ENCODE results near the gene MRFAP1.
A peak's percentile ranks its signal among the peaks of the same experiment; 100 is the strongest.

The MRFAP1 gene

GRCh38 chr4:6640292-6641163 lies at the start of gene MRFAP1:
Gene MRFAP1, plus strand, starts transcription at chr4:6640685. Its CDS starts 178 bp downstream, at chr4:6640863.
- peak; percentile 99 for DNase-seq (ENCODE audit: low read depth, low spot score)

- no peak for DNase-seq (ENCODE audit: low read depth, low spot score)
Observed at GRCh38 chr4:6591313-6591712, 49.2 kb upstream of the MRFAP1 start.

GRCh38 chr4:6591781-6592180 lies 48.7 kb upstream of the MRFAP1 start:
- no peak for DNase-seq (ENCODE audit: low read depth, low spot score)

GRCh38 chr4:6592804-6593563 lies 47.5 kb upstream of the MRFAP1 start:
- no peak for DNase-seq (ENCODE audit: low read depth, low spot score)

GRCh38 chr4:6594341-6594740 lies 46.1 kb upstream of the MRFAP1 start:
- no peak for DNase-seq (ENCODE audit: low read depth, low spot score)

- no peak for DNase-seq (ENCODE audit: low read depth, low spot score)
Observed at GRCh38 chr4:6594826-6595355, 45.6 kb upstream of the MRFAP1 start.

- no peak for DNase-seq (ENCODE audit: low read depth, low spot score)
Observed at GRCh38 chr4:6595897-6596537, 44.5 kb upstream of the MRFAP1 start.

GRCh38 chr4:6596948-6597347 lies 43.5 kb upstream of the MRFAP1 start:
- DNase-seq (ENCODE audit: low read depth, low spot score), result no peak

GRCh38 chr4:6598127-6598526 lies 42.4 kb upstream of the MRFAP1 start:
- no peak for DNase-seq (ENCODE audit: low read depth, low spot score)

GRCh38 chr4:6598641-6599040 lies 41.8 kb upstream of the MRFAP1 start:
- no peak for DNase-seq (ENCODE audit: low read depth, low spot score)

- DNase-seq (ENCODE audit: low read depth, low spot score), result no peak
Observed at GRCh38 chr4:6601661-6602250, 38.7 kb upstream of the MRFAP1 start.

GRCh38 chr4:6602289-6602688 lies 38.2 kb upstream of the MRFAP1 start:
- DNase-seq (ENCODE audit: low read depth, low spot score), result no peak

- DNase-seq (ENCODE audit: low read depth, low spot score), result no peak
Observed at GRCh38 chr4:6603128-6603527, 37.4 kb upstream of the MRFAP1 start.

GRCh38 chr4:6605114-6605513 lies 35.4 kb upstream of the MRFAP1 start:
- no peak for DNase-seq (ENCODE audit: low read depth, low spot score)

GRCh38 chr4:6605605-6606004 lies 34.9 kb upstream of the MRFAP1 start:
- no peak for DNase-seq (ENCODE audit: low read depth, low spot score)

- no peak for DNase-seq (ENCODE audit: low read depth, low spot score)
Observed at GRCh38 chr4:6606465-6607235, 33.8 kb upstream of the MRFAP1 start.

- no peak for DNase-seq (ENCODE audit: low read depth, low spot score)
Observed at GRCh38 chr4:6607368-6608055, 33.0 kb upstream of the MRFAP1 start.

- DNase-seq (ENCODE audit: low read depth, low spot score), result peak; percentile 18
Observed at GRCh38 chr4:6608758-6609414, 31.6 kb upstream of the MRFAP1 start.

GRCh38 chr4:6609415-6610079 lies 30.9 kb upstream of the MRFAP1 start:
- no peak for DNase-seq (ENCODE audit: low read depth, low spot score)
